HG02970 (cell line): ENCODE data around the gene PRKCZ.

ENCODE experiments used
- ATAC-seq: cut with Tn5 transposase; IDR thresholded peaks from one replicate; pipeline ENCODE4 v1.9.1; 2021; ENCODE audit warnings: mild to moderate bottlenecking, moderate library complexity, moderate number of reproducible peaks; ENCODE audit not compliant: unreplicated experiment, low FRiP score

Gene PRKCZ

DNA sequence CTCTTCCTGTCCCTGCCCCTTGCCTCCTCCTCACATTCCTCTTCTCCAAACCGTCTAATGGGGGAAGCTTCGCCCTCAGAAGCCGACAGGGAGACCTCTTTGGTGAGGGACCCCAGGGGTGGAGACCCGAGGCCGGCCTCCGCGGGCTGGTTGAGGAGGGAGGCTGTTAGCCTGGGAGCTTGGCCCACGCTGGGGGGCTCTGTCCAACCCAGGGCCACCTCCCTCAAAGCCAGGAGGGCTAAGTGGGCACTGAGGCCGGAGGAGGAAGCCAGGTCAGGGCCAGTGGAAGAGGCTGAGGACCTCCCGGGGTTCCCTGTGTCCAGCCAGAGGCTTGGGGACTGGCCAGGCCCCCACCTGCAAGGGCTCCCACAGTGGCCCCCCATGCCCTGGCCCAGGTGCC is 25.8 kb upstream of the PRKCZ start:
- ATAC-seq: no peak

DNA sequence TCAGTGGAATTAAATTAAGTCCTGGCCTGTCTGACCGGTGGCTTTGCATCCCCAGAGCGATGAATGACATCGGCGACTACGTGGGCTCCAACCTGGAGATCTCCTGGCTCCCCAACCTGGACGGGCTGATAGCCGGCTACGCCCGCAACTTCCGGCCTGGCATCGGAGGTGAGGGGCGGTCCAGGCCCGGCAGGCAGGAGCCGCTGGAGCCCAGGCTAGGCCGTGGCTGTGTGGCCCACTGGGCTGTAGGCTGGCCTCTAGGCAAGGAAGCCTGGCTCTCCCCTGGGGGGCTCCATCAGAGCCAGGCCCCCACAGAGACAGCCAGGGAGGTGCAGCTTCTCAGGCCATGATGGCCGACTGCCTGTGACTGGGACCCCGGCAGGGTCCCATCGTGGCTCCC is 25.3 kb upstream of the PRKCZ start:
- no peak for ATAC-seq

DNA sequence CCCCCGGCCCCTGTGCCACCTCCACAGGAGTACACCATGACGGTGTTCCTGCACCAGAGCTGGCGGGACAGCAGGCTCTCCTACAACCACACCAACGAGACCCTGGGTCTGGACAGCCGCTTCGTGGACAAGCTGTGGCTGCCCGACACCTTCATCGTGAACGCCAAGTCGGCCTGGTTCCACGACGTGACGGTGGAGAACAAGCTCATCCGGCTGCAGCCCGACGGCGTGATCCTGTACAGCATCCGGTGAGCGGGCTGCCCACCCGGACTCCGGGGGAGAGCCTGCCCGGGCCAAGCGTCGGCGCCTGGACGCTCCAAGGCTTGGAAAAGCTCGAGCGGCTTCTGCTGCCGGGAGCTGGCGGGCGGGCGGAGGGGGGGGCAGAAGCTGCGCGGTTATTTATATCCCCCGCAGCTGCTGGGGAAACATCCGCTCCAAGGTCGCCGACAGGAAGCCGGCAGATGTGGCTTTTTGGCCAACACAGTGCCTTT is 24.7 kb upstream of the PRKCZ start:
- ATAC-seq: no peak

DNA sequence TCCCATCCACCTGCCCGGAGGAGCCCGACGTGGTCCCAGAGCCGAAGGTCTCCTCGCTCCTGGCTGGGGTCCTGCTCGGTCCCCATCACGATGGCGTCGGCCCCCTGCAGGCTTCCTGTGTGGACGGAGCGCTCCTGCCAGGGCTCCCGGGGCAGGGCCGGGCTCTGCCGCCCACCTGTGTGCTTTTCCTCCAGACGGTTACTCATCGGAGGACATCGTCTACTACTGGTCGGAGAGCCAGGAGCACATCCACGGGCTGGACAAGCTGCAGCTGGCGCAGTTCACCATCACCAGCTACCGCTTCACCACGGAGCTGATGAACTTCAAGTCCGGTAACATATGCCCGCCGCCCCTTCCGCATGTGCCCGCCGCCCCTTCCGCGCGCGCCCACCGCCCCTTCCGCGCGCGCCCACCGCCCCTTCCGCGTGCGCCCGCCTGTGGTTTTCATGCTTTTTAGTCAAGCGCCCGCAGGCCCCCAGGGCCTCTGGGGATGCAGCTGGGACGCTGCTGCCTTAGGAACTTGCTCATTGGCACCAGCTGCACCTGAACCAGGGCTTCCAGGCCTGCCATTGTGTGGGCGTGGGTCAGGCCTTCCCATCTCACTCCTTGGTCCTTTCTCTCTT is 22.1 kb upstream of the PRKCZ start:
- ATAC-seq: no peak

DNA sequence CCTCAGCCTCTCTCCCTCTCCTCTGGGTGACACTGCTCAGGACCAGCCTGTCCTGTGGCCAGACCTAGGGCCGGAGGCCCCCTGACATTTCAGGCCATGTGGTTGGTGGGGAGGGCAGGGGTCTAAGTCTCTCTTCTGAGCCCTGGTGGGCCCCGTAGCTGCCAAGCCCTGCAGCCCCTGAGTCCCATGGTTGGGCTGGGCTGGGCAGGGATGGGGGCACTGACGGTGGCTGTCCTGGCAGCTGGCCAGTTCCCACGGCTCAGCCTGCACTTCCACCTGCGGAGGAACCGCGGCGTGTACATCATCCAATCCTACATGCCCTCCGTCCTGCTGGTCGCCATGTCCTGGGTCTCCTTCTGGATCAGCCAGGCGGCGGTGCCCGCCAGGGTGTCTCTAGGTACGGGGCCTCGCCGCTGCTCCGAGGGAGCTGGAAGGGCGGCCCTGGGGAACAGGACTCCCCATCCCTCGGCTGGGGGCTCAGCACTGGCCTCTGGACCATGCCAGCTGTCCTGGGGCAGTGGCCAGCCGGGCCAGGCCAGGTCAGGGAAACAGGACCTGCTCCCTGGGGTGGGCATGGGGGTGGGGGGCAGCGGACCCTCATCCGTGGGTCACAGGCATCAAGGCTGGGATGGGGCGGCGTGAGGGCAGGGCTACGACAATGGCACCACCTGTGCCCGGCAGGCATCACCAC is 21.2 kb upstream of the PRKCZ start:
- ATAC-seq: no peak

DNA sequence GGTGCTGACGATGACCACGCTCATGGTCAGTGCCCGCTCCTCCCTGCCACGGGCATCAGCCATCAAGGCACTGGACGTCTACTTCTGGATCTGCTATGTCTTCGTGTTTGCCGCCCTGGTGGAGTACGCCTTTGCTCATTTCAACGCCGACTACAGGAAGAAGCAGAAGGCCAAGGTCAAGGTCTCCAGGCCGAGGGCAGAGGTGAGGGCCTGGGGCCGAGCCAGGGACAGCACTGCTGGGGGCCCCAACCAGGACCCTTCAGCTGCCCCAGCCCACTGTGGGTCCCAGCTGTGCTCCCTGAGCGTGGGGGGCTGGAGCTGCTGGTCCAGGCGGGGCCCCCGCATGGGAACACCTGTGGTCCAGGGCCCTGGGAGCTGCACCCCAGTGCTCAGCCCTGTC is 20.6 kb upstream of the PRKCZ start:
- no peak for ATAC-seq

DNA sequence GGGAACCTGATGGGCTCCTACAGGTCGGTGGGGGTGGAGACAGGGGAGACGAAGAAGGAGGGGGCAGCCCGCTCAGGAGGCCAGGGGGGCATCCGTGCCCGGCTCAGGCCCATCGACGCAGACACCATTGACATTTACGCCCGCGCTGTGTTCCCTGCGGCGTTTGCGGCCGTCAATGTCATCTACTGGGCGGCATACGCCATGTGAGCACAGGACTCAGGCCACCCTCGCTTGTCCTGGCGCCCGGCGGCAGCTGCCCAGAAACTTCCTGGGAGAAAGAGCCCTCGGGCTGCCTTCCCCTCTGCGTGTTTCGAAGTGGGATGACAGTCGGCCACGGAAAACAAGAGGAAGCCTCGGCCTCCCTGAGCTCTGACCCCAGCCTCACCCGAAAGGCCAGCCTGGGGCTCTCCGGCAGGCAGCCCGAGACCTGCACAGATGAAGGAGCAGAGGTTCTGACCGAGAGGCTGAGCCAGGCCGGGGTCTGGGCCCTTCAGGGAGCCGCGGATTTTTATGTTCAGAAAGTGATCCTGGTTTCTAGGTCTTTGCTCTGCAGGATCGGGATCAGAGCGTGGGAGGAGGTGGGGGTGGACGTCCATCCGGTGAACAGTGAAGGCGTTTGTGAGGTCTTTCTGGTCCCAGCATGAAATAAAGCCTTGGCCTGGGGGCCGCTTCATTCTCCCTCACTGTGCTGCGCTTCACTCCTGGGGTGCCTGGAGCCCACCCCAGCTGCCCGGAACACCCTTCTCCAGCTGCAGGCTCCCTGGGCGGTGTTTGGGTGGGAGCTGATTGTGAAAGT is 19.9 kb upstream of the PRKCZ start:
- no peak for ATAC-seq

DNA sequence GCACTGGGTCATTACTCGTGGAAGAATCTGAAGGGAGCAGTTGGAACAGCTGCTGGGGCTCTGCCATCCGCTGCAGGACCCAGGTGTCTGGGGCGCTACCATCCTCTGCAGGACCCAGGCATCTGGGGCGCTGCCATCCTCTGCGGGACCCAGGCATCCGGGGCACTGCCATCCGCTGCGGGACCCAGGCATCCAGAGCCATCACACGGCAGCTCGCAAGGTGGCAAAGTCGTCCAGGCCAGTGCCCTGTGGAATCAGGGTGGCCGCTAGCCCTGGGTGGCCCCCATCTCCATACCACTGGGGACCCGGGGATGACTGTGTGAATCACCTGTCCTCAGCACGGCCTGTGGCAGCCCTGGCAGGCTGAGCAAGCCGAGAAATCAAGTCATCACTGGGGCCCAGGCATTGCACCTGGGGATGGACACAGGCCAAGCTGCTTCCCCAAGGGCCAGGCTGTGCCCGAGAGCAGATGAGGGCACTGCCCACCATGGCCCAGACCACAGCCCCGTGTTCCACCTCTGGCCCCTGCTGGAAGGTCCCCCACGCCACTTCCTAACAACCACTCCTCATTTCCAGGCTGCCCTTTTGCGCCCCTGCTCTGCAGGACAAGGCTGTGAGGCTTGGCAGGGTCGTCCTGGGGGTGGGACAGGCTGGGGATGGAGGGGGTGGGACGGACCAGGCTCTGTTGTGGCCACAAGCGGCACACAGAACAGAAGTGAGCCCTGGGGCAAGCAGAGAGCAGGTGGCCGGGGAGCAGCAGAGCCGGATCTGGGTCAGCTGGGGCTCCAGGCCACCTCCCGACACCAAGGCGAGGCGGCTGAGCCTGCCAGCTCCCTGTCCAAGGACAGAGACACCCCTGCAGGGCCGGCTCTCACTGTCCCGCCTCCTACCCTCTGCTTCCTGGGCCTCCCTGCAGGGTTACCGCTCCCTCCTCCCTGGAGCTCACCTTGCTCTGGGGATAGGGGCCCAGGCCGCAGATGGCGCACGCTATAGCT is 18.4 kb upstream of the PRKCZ start:
- no peak for ATAC-seq

DNA sequence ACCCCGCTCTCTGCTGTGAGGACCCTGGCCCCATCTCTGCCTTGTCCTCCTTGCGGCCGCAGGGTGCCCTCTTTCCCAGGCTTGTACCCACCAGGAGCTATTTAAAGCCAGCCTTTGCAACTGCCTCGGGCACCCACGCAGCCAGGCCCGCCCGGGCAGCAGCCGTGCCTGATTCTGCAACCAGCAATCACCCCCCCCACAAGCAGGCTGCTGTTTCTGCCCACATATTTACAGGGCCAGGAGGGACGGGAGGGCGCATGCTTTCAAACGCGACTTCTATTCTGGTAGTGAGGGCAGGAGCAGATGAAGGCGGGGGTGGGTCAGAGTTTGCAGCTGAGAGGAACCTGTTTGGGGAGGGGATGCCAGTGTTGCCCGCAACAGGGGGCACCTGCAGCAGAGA is 17.5 kb upstream of the PRKCZ start:
- no peak for ATAC-seq

DNA sequence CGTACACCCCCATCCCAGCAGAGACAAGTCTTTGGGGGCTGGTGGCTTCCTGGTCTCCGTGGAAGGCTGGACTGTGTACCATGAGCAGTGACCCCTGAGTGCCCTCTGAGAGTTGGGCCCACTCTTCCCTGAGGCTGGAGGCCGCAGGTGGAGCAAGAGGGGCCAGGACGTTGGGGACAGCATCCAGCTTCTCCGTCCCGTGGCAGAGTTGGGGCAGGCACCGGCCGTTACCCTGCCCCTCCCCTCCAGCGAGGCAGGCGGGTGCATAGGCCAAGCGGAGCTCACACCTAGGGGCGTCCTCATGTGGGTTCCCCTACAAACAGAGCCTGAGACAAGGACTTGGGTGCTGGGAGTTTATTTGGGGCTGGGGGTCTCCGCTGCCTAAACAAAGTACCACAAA is 17.0 kb upstream of the PRKCZ start:
- no peak for ATAC-seq

DNA sequence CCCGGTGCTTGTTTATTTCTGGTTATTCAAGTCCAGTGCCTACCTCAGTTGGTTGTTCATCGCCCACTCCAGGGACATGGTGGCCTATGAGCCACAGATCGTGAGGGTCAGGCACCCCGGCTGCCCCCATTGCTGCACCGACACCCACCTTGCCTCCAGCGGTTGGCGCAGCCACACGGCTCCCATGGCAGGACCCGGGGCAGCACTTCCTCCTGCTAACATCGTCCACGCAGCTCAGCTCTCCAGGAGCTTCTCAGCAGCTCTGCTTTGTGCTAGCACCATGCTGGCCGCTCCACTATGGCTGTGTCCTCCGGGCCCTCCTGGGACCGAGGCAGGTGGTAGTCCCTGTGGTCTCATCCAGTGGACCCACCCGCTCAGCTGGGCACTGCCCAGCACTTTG is 13.9 kb upstream of the PRKCZ start:
- no peak for ATAC-seq

DNA sequence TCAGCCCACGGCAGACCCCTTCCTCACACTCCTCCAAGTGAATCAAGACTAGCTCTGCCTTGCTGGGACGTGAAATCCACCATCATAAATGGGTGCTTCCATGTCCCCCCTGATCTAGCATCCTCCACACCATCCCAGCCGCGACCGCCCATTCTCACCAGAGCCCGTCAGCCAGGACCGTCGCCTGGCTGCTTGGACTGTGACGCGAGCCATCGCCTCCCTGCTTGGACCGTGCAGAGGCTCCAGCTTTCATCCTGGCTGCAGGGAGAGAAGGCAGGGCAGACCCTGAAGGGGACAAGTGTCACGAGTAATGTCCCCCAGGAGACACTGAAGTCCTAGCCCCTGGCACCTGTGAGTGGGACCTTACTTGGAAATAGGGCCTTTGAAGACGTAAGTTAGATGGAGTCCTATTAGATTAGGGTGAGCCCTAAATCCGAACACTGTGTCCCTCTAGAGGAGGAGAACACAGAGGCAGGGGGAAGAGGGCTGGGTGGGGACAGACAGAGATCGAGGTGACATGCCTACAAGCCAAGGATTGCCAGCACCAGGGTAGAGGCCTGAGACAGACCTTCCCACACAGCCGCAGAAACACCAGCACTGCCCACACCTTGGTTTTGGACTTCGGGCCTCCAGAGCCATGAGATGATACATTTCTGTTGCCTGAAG is 12.8 kb upstream of the PRKCZ start:
- no peak for ATAC-seq

DNA sequence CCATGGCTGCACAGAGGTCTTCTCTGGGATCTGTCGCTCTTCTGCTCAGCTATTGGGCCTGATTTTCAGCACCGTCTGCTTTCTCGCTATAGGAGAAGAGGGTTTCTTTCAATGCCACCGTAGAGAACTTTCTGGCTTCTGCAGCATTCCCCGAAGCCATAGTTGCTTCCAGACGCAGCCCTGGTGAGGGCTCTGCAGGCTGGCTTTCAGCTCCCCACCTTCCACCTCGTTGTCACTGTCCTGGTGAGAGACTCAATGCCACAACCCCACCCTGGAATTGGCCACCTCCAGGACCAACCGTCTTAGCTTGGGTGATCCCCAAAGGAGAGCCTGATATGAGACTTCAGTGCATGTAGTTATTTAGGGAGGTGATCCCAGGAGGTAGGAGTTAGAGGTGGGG is 12.0 kb upstream of the PRKCZ start:
- ATAC-seq: no peak

DNA sequence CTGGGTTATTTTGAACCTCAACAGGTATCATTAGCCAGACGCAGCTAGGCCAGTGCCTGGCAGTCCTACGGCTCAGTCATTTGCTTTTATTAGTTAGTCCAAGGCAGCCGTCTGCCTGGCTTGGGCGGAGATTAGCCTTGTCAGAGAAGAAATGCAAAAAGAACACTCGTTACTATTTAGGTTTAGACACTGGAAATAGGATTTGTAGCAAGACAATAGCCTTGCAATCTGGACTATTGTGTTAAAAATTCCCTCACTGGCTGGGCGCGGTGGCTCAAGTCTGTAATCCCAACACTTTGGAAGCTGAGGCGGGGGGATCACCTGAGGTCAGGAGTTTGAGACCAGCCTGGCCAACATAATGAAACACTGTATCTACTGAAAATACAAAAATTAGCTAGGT is 11.0 kb upstream of the PRKCZ start:
- ATAC-seq: no peak

DNA sequence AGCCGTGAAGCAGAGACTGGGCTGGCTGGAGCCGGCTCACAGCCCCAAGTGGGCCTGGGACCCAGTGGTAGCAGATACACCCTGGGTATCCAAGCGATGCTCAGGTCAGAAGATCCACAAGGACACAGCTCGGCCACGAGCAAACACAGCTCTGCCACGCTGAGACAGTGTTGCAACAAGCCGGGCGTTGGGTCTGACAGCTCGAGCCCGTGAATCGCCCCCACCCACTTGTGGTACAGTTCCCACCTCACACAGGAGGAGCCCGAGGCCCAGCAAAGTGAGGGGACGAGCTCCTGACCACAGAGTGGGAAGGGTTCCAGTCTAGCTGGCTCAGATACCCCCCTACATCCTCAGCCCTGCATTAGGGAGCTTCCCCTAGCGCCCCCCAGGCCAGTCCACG is 8.9 kb upstream of the PRKCZ start:
- no peak for ATAC-seq

DNA sequence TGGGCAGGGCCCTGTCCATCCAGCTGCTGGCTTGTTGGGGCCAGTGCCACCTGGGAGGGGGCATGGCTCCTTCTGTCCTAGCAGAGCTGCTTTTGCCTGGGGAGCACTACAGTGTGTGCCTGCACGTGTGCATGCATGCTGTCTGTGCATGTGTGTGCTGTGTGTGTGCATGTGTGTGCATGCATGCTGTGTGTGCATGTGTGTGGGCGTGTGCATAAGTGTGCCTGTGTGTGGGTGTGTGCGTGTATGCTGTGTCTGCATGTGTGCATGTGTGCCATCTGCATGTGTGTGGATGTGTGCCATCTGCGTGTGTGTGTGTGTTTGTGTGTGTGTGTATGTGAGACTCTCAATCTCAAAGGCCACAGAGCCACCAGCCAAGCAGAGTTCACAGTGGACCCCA is 8.3 kb upstream of the PRKCZ start:
- ATAC-seq: no peak

DNA sequence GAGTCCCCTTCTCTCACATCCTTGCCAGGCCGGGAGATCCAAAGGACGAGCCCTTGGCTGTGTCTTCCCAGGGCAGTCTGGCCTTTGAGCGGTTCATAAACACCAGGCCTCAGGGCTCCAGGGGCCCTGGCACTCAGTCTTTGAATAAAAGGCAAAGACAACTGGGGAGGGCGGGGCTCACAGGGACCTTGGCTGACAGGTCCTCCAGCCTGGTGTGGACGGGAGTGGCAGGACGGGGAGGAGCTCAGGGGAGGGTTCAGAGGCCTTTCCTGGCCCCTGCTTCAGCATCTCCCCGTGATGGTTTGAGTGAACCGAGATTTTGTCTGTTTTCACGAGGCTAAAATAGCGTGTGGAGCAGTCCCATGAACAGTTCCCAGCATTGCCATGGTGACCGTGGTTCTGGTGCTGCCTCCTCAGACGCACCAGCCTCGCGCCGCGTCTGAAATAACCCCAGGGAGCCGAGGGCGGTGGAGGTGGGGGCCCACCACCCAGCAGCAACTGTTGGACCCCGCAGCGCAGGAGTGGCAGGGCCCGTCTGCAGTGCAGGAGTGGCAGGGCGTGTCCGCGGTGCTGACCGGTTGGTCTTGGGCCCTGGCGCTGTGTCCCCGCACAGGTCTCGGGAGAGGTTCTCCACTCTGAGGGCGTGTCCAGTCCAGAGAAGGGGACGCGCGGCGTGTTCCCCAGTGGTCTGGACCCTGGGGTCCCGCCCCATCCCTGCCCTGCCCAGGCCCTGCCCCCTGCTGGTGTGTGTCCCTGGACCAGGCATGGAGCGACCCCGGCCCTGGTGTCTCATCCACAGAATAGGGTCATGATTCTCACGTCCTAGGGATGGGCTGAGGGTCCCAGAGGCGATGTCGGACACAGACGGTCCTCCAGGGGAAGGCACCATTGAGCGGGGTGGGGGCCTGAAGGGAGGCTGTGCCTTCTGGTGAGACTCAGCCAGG is 7.1 kb upstream of the PRKCZ start:
- no peak for ATAC-seq

DNA sequence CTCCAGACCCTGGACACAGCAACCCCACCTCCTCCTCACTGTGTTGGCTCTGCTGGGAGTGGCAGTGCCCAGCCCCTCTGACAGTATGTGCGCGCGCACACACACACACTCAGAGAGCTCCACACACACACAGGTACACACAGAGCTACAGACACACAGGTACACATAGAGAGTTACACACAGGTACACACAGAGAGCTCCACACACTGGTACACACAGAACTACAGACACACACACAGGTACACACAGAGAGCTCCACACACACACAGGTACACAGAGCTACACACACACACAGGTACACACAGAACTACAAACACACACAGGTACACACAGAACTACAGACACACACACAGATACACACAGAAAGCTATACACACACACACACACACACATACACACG is 6.3 kb upstream of the PRKCZ start:
- ATAC-seq: no peak
